Measurements from ENCODE around the gene AXIN2.
"Not testable (repeated sequence)": the region's sequence is repeated elsewhere in the genome, so short reads cannot be mapped to it uniquely, and the experiment has no call there.

The AXIN2 gene

DNA sequence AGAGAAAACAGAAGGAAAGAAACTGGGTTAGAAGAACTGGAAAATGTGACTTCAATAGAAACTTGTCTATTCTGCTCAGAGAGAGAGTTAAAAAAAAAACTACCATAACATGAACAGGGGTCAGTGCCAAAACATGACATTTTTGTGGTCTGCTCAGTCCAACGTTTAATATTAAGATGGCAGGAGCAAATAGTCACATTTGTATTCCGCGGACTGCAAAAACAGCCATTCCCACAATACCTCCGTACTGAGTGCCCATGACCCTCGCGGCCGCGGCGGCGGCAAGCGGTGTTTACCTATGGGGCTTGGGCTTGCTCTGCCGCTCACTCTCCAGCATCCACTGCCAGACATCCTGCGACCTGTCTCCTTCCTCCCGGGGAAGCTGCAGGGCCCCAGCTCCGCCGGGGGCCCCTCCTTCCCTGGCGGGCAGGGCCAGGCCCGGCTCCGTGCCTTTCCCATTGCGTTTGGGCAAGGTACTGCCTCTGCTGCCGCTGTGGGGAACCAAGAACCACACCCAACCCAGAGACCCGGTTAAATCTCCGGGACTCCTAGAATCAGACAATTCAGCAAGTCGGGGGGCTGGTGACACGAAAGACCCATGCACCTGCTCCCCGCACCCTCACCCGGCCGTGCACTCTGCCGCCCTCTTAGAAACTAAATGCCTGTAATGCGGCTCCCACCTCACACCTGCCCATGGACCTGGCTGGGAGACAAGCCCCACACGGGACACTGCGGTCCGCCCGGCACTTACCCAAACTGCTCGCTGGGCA is 24.7 kb downstream of the AXIN2 start:
- DNase-seq (ENCODE audit: low read depth in 2 of 2), result no peak

DNA sequence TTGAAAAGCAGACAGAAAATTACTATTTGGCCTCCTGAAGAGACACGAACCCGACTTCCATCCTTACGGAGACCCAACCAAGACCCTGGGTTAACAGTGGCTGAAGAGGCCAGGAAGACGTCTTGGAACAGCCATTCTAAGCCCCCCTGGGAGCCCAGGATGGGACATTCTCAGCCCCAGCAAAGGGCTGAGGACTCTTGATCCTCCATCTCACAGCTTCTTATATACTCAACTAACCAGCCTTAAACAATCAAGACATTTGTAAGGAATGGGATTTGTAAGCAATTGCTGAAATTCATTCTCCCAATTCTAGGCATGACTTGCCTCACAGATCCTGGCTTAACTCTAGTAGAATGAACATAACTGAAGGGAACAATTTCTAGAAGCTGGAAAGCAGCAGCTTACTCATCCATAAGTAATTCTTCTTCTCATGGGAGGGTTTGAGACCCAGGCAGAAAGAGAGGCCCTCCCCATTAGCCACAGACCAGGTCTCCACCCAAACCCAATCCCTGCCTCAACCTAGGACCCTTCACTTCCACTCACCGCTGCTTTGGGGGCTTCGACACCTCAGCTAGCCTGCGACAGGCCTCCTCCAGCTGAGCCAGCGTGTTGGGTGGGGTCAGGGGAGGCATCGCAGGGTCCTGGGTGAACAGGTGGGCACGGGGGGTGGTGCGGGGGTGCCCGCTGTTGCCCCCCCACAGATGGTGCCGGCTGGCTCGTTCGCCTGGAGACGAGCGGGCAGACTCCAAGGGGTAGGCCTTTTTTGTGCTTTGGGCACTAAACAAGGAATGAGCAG is 25.5 kb downstream of the AXIN2 start:
- DNase-seq (ENCODE audit: low read depth in 2 of 2), result no peak

DNA sequence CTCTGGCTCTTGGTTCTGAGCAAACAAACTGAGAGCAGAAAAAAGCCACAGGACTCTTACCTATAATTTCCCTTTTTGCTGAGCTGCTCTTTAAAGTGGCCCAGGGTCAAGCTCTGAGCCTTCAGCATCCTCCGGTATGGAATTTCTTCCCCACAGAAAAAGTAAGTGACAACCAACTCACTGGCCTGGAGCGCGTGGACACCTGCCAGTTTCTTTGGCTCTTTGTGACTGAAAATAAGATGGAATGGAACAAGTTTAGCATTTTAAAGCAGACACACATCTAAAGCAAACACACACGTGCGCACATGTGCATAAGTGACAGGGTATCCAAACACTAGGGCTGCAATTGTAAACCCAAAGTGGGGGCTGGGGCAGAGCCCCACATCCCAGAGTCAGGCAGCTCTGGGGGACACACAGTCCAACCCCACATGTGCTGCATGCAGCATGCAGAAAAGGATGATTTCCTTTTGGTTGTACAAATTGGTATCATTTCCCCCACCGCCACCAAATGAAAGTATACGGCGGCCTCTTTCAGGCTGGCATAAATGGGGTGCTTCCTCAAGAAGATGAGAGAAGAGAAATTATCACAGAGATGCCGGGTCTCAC is 27.5 kb downstream of the AXIN2 start:
- DNase-seq (ENCODE audit: low read depth in 2 of 2), result no peak

- no peak for DNase-seq (ENCODE audit: low read depth in 2 of 2)
Measured at GRCh38 chr17:65533056-65533745, 28.2 kb downstream of the AXIN2 start.

DNA sequence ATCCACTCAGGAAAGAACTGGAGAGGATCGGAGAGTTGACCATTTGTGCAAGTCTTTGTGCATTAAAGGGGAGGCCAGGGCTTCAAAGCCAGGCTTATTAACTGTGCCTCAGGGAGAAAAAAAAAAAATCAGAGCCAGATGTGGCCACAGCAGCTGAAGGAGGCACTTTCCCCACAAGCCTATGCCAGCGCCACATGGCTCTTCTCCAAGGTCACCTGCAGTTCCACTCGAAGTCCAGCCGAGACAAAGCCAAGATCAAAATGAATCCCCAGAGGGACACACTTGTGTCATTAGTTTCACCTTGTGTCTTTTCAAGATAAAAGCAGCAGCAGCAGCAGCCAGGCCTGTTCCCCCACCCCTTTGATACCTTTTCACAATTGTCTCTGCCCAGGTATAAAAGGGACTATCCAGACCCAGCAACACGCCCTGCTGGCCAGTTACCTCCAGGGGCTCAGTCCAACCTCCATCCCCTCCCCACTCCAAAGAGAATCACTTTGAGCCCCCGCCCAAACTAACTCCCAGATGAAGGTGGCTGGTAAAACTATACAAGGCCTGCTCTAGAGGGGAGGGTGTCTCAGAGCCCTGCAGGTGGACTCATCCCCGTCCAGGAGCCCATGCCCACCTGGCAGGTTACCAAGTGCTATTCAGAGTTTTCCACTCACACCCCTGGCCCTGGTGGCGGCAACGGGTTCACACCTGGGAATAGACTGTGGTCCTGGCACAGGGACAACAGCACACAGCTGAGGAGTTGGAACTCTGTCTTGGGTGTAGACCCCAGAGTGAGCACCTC is 29.2 kb downstream of the AXIN2 start:
- DNase-seq (ENCODE audit: low read depth in 2 of 2), result no peak

- no peak for DNase-seq (ENCODE audit: low read depth in 2 of 2)
Measured at GRCh38 chr17:65531256-65532100, 30.0 kb downstream of the AXIN2 start.

DNA sequence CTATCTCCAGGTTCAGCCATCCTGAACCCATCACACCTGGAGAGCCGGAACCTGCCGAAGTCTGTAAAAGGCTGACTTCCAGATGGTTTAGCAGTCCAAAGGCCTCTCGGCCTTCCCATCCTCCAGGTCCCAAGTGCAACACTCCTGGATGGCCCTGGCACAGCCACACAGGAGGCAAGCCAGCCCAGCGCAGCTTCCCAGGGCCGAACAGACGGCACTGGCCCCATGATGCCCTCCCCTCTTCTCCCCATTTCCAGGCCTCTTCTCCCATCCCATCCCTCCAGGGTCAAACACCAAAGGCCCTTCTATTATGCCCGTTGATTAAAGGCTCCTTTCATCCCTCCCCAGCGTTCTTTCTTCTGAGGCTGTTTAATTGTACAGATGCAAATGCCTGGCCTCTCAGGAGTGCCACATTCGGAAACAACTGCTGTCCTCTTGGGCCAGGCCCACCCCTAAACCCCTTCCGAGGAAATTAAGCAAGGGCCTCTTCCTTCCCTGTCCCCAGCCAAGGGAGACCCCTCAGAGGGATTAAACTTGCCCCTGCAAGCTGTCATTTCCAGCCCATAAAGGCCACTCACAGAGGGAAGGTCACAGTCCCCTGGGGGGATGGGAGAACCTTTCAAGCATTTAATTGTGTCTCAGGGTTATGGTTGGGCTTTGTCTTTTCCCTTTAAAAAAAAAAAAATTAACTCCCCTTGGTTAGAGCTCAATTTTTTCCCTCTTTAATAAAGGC is 30.8 kb downstream of the AXIN2 start:
- no peak for DNase-seq (ENCODE audit: low read depth in 2 of 2)

DNA sequence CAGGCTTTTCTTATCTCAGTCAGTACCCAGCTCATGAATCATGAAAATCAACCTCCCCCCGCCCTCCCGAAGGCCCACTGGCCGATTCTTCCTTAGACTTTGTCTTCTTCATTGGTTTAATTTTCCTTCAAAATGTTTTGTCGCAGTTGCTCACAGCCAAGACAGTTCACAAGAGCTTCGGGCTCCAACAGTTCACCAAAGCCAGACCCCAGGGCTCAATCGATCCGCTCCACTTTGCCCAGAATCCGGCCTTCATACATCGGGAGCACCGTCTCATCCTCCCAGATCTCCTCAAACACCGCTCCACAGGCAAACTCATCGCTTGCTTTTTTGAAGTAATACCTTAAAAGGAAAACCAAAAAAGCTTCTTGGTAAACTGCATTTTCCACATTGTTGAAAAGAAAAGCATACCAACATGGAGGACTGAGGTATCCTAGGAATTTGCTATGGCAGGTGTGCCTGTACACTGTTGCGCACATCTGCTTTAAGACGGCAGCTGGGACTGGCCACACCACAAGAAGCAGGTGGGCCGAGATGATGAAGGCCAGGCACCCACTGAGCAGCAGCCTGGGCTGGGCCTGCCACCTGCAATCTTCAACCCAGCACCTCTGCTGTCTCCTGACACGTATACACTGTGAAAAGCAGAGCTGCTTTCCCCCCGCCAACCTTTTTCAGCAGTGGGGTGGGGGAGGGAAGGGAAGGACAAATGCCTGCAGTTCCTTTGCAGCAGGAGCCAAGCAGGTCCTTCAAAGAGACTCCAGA is 31.5 kb downstream of the AXIN2 start:
- no peak for DNase-seq (ENCODE audit: low read depth in 2 of 2)

- no peak for DNase-seq (ENCODE audit: low read depth in 2 of 2)
Measured at GRCh38 chr17:65529040-65529633, 32.3 kb downstream of the AXIN2 start.

DNA sequence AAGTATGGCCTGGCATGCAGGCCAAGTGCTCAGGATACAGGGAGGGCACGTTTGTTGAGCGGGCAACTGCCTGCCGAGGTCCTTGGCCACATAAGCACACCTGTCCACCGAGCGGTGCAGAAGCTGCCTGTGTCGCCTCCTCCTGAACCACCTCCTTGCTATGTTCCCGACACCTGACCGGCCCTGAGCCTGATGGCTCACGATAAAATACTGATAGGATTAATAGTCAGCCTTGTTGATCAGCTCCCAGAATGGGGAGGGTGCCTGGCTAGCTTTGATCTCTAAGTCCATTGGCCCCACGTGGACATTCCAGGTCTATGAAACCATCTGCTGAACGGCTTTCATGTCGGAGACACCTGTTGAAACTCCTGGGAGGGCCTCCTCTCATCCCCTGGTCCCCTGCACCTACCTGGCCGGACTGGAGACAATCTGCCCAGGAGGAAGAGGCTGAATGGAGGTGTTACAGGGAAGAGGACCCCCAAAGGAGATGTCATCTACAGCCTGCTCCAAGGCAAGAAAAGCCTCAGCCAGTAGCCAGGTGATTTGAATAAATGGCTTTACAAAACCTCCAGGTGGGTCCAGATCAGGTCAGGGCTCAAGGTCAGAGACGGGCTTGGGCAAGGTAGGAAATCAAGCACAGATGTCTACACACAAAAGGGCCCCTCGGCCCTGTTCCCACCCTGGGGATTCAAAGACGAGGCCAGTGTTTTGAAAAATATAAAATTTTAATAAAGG is 33.4 kb downstream of the AXIN2 start:
- DNase-seq (ENCODE audit: low read depth in 2 of 2), result no peak

DNA sequence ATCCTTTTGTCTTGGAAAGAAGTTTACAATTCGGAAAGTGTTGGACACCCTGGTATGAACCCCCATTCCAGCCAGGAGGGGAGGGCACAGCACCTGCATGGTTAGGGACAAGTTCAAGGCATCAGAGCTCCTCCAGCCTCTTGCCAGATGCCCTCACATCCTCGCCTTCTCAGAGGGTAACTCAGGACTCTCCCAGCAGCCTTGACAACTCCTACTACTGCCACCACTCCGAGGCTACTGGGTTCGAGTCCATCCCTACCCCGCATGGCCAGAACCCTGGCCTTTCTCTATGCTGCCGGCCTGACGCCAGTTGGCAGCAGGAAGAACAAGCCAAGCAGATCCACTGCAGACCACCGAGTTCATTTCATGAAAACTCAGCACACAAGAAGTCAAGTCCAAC is 34.1 kb downstream of the AXIN2 start:
- no peak for DNase-seq (ENCODE audit: low read depth in 2 of 2)

DNA sequence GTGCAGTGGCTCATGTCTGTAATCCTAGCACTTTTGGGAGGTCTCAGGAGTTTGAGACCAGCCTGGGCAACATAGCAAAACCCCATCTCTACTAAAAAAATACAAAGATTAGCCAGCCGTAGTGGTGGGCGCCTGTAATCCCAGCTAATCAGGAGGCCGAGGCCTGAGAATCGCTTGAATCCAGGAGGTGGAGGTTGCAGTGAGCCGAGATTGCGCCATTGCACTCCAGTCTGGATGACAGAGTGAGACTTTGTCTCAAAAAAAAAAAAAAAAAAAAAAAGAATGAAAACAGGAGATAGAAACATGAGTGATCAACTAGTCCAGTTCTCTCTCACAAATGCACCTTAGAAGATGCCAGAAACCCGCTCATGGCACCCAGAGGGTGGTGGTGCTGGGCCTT is 34.6 kb downstream of the AXIN2 start:
- not testable (repeated sequence) for DNase-seq (ENCODE audit: low read depth in 2 of 2)

GRCh38 chr17:65523853-65524664 is 37.4 kb downstream of the AXIN2 start:
- DNase-seq (ENCODE audit: low read depth in 2 of 2), result no peak

DNA sequence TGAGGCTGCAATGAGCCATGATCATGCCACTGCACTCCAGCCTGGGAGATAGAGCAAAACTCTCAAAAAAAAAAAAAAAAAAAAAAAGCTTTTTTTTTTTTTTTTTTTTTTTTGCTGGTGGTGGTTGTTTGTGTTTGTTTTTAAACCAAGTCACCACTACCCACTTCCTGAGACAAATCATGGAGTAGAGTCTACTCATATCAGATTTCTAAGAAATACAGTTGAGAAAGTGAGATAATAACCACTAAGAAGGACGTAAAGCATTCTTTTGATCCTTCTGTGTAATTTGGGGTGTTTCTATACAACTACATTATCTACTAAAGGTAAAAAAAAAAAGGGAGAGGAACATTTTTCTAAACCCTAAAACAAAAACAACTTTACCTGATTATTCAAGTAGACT is 38.0 kb downstream of the AXIN2 start:
- no peak for DNase-seq (ENCODE audit: low read depth in 2 of 2)

GRCh38 chr17:65522751-65523404 is 38.6 kb downstream of the AXIN2 start:
- no peak for DNase-seq (ENCODE audit: low read depth in 2 of 2)

DNA sequence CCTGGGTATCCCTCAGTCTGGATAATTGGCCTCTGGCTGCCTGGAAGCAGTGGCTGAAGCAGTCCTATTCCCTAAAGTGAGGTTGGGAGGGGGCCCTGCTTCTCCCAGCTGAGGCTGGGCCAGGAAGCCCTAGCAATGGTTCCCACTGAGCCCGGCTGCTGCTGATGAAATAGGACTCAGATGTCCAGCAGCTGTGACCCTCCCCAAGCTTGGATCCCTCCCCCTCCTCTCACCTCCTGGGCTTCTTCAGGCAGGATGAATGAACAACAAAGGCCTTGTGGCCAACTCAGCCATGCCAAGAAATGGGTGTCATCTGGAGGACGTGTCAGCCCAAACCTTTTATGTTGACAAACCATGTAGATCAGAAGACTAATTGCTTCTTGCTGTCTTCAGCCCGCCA is 42.0 kb downstream of the AXIN2 start:
- DNase-seq (ENCODE audit: low read depth in 2 of 2), result no peak

DNA sequence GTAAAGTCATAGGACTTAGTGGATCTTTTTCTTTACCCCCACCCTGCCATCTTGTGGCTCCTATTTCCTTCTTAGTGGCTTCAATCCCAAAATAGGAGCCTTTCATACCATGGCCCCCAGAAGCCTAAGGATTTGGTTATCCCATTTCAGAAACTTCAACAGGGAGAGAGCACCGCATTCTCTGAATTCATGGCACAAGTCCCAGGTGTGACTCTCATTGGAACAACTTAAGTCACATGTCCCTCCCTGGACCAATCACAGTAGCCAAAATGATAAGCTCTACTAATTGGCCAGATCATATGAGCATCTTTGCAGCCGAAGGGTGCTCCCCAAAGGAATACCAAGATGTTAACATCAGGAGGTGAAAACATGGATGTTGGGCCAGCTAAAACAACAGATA is 43.2 kb downstream of the AXIN2 start:
- no peak for DNase-seq (ENCODE audit: low read depth in 2 of 2)

Measured in stimulated activated CD4-positive, alpha-beta T cell treated with anti-CD3 and anti-CD28 coated beads, Interleukin-1b, Interleukin-23, amount 100 ng/mL, for 1 hour (primary cell).